ENCODE measurements around the gene MCC. TPM values are rescaled to one million over a fixed set of nuclear protein-coding genes. Genes with fewer than 3 reads are reported as not detected.

The MCC gene
- total RNA-seq, 1 experiment from 2014 or later, result 7.6 TPM

DNA sequence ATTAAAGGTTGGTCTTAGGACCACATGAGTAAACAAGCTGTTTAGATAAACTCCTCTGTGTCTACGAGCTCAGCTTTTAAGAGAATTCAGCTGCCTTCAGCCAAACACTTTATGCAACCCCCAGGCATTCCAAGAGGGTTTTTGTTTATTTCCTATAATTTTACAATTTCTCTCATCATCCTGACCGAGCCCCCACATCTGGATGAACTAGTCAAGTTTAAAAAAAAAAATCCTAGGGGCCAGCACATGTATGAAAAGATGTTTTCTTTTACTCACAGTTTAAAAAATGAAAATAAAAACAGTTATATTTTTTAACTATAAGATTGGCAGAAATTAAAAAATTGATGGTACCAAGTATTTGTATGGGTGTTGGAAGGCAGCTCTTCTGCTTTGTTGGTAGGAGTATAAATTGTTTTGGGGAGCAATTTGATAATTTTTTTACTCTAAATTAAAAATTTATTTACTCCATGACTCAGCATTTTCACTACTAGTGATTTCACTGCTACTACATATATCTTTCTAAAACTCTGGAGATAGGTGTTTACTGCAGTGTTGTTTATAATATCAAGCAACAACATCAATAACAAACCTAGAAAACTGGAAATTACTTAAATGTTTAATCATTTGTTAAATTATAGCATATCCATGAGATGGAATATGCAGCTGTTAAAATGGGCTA, 43.4 kb upstream of the MCC start:
- Mint-ChIP-seq H3K4me3 (no peak overlapping the region), H3K36me3 (ENCODE audit: insufficient read depth in 1 of 3, low read depth in 3 of 3) (peaks cover 43 to 70% (median 52%) of the 10 kb centered on the region in 3 experiments), H3K9me3 (peaks cover 11 to 19% of the 10 kb centered on the region in 2 experiments), H3K4me1 (peaks cover 3 to 11% of the 10 kb centered on the region in 2 experiments; a peak in 3 of 4 replicates), H3K27me3 (ENCODE audit: low read depth) (no peaks in the 10 kb centered on the region; the same call in 1 of the 2 replicates), H3K27ac (no peak overlapping the region; a peak in 1 of 7 replicates)
- H2AFZ ChIP-seq (ENCODE audit: low read length), result no peak overlapping the region
- H3K4me2 ChIP-seq (ENCODE audit: insufficient read depth, insufficient read length, low read length), result no peak overlapping the region
- no peaks in the 10 kb centered on the region for H4K20me1 ChIP-seq (ENCODE audit: control insufficient read depth, insufficient read depth, insufficient read length)
- H3K14ac ChIP-seq (ENCODE audit: insufficient read depth, low read length), result no peak overlapping the region
- TF ChIP-seq, protein P1, sequence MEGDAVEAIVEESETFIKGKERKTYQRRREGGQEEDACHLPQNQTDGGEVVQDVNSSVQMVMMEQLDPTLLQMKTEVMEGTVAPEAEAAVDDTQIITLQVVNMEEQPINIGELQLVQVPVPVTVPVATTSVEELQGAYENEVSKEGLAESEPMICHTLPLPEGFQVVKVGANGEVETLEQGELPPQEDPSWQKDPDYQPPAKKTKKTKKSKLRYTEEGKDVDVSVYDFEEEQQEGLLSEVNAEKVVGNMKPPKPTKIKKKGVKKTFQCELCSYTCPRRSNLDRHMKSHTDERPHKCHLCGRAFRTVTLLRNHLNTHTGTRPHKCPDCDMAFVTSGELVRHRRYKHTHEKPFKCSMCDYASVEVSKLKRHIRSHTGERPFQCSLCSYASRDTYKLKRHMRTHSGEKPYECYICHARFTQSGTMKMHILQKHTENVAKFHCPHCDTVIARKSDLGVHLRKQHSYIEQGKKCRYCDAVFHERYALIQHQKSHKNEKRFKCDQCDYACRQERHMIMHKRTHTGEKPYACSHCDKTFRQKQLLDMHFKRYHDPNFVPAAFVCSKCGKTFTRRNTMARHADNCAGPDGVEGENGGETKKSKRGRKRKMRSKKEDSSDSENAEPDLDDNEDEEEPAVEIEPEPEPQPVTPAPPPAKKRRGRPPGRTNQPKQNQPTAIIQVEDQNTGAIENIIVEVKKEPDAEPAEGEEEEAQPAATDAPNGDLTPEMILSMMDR (conservative IDR thresholded peaks at IDR 0.05), result no peak
- no peaks in the 10 kb centered on the region for H3K23me2 ChIP-seq (ENCODE audit: insufficient read length, low read depth, low read length, poor library complexity, severe bottlenecking)
- no peak overlapping the region for H2BK15ac ChIP-seq (ENCODE audit: low read depth, low read length)
- no peak overlapping the region for H4K5ac ChIP-seq (ENCODE audit: insufficient read length, low read depth, low read length)
- H3K79me1 ChIP-seq (ENCODE audit: insufficient read depth, low read depth, low read length, poor library complexity, severe bottlenecking), result no peaks in the 10 kb centered on the region
- H3T11ph ChIP-seq (ENCODE audit: low read length), result no peak overlapping the region
- no CpG with 5 or more reads among the region's 2 CpGs for WGBS (ENCODE audit: extremely low coverage, insufficient read length, low lambda C conversion rate)
- no peaks in the 10 kb centered on the region for H3K79me2 ChIP-seq (ENCODE audit: insufficient read depth, low read length)
- no peaks in the 10 kb centered on the region for H3K27me3 ChIP-seq (ENCODE audit: insufficient read depth, low read length)
- H4K91ac ChIP-seq (ENCODE audit: insufficient read length, low read depth, low read length), result no peak overlapping the region
- no peak overlapping the region for H3K18ac ChIP-seq (ENCODE audit: insufficient read length, low read depth, low read length)
- H2AK5ac ChIP-seq (ENCODE audit: insufficient read length, low read length), result no peak overlapping the region
- H3K4me1 ChIP-seq (ENCODE audit: insufficient read depth, low read length), result no peaks in the 10 kb centered on the region
- H3K4ac ChIP-seq (ENCODE audit: low read depth, low read length), result no peak overlapping the region
- no peak overlapping the region for H2BK12ac ChIP-seq (ENCODE audit: insufficient read length, low read depth, low read length)
- H3K23ac ChIP-seq (ENCODE audit: insufficient read length, low read depth, low read length), result no peak overlapping the region
- H2BK5ac ChIP-seq (ENCODE audit: insufficient read length, low read length), result no peak overlapping the region
- H2BK20ac ChIP-seq (ENCODE audit: low read depth, low read length, poor library complexity, severe bottlenecking), result no peak overlapping the region
- H4K8ac ChIP-seq (replicated peaks; ENCODE audit: insufficient read length, low read depth, low read length), result no peak overlapping the region
- H2BK120ac ChIP-seq (ENCODE audit: low read depth, low read length, poor library complexity, severe bottlenecking), result no peak overlapping the region
- H3K9ac ChIP-seq (ENCODE audit: extremely low read depth, insufficient read length, low read length), result no peak overlapping the region
- no peak for DNase-seq
- no peak overlapping the region for H3K27ac ChIP-seq (ENCODE audit: insufficient read length, low read depth, low read length)
- H3K9me3 ChIP-seq (ENCODE audit: control insufficient read depth, low read depth, low read length), result peaks cover 7% of the 10 kb centered on the region
- no peak overlapping the region for H3K56ac ChIP-seq (ENCODE audit: insufficient read length, low read depth, low read length)

Data from H9 (cell line).